SK-N-SH treated with all-trans-retinoic acid at 6 μM for 48 hours (cell line): ENCODE measurements around the gene SLC2A1.
A peak's percentile ranks its signal among the peaks of the same experiment; 100 is the strongest.

Source experiments
- ATAC-seq: fragments of 200-7000 bp; cut with Tn5 transposase; 3 replicates; pipeline ENCODE4 v1.9.1; 2020; ENCODE audit warnings: mild to moderate bottlenecking, moderate library complexity
- BACH2 ChIP-seq: fragments of 250-450 bp; sonication (Bioruptor Pico); IDR thresholded peaks from 2 replicates; pipeline ENCODE4 v1.9.0; 2021; ENCODE audit warnings: mild to moderate bottlenecking, borderline replicate concordance
- CSDC2 ChIP-seq: fragments of 250-450 bp; sonication (Bioruptor Pico); IDR thresholded peaks from 2 replicates; pipeline ENCODE4 v1.5.0; 2020; ENCODE audit warnings: mild to moderate bottlenecking, moderate library complexity
- GLIS3 ChIP-seq: fragments of 250-450 bp; sonication (Bioruptor Pico); IDR thresholded peaks from 2 replicates; pipeline ENCODE4 v1.5.0; 2020; ENCODE audit warnings: mild to moderate bottlenecking, moderate library complexity
- ISL1 ChIP-seq: fragments of 250-450 bp; sonication (Bioruptor Pico); IDR thresholded peaks from 2 replicates; pipeline ENCODE4 v2.1.2; 2022; ENCODE audit warnings: mild to moderate bottlenecking, moderate library complexity
- OSR1 ChIP-seq: fragments of 250-450 bp; sonication (Bioruptor Pico); IDR thresholded peaks from 2 replicates; pipeline ENCODE4 v1.8.0; 2022; ENCODE audit warnings: moderate library complexity, mild to moderate bottlenecking, inconsistent platforms
- RARB ChIP-seq: fragments of 250-450 bp; sonication (Bioruptor Pico); IDR thresholded peaks from 2 replicates; pipeline ENCODE4 v1.8.0; 2021; ENCODE audit warnings: mild to moderate bottlenecking, moderate library complexity
- SNAI2 ChIP-seq: fragments of 250-450 bp; sonication (Bioruptor Pico); IDR thresholded peaks from 2 replicates; pipeline ENCODE4 v1.5.0; 2020; ENCODE audit warnings: mild to moderate bottlenecking, moderate library complexity
- TCF4 ChIP-seq: fragments of 250-450 bp; sonication (Bioruptor Pico); IDR thresholded peaks from 2 replicates; pipeline ENCODE4 v1.8.0; 2021; ENCODE audit warnings: mild to moderate bottlenecking, moderate library complexity, borderline replicate concordance
- ZC3H10 ChIP-seq: fragments of 250-450 bp; sonication (Bioruptor Pico); IDR thresholded peaks from 2 replicates; pipeline ENCODE4 v1.5.1; 2021; ENCODE audit warnings: mild to moderate bottlenecking, moderate library complexity
- ZFP3 ChIP-seq: fragments of 250-450 bp; sonication (Bioruptor Pico); IDR thresholded peaks from 2 replicates; pipeline ENCODE4 v1.5.0; 2020; ENCODE audit warnings: mild to moderate bottlenecking, moderate library complexity
- ZNF565 ChIP-seq: fragments of 450-650 bp; formaldehyde crosslinking; conservative IDR thresholded peaks from 2 replicates; pipeline ENCODE4 v1.5.0; 2020; ENCODE audit warnings: low read depth, mild to moderate bottlenecking, moderate library complexity
- ZNF70 ChIP-seq: fragments of 450-650 bp; formaldehyde crosslinking; IDR thresholded peaks from 2 replicates; pipeline ENCODE4 v1.5.0; 2020; ENCODE audit warnings: mild to moderate bottlenecking, moderate library complexity
- TF ChIP-seq, protein P1 (sequence below): fragments of 250-450 bp; sonication (Bioruptor Pico); IDR thresholded peaks from 2 replicates; pipeline ENCODE4 v1.8.0; 2021; ENCODE audit warnings: low read depth, mild to moderate bottlenecking, moderate library complexity, borderline replicate concordance
- TF ChIP-seq, protein P2 (sequence below): fragments of 250-450 bp; sonication (Bioruptor Pico); IDR thresholded peaks from 2 replicates; pipeline ENCODE4 v1.5.0; 2020; ENCODE audit warnings: mild to moderate bottlenecking, moderate library complexity
- TF ChIP-seq, protein P3 (sequence below): fragments of 250-450 bp; sonication (Bioruptor Pico); IDR thresholded peaks from 2 replicates; pipeline ENCODE4 v1.5.1; 2020; ENCODE audit warnings: low read depth, mild to moderate bottlenecking, moderate library complexity

The SLC2A1 gene

DNA sequence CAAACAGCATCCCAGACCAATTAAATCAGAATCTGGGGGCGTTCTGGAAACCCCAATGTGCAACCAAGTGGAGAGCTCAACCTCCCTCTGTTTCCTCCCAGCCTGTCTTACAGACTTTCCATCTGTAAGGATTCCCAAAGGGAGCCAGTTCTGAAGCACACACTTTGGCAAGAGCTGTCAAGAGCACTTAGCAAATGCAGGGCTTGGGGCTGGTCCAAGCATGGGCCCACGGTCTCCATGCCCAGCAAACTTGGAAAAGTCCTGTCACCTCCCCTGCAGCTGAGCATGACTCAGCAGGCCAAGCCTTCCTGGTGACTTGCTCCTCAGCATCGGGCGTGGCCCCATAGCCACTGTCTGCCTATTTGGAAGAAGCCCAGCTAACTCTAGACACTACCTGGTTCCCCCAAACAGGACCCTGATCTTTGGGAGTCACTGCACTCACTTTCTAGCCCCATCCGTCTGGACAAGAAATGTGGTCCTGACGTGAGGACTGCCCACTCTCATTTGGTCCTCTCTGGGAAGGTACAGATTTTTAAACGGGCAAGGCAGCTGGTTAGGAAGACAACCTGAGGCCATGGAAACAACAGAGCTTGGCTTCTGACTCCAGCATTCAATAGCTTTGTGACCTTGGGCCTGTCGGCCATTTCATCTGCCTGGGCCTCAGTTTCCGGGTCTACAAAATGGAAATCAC is 16.9 kb downstream of the SLC2A1 start:
- ATAC-seq = peak; percentile 65
- TF ChIP-seq ISL1 (CRISPR knock-in tag) (peak; percentile 51), OSR1 (peak; percentile 10; the same call in 1 of the 2 replicates), CSDC2 (CRISPR knock-in tag) (no peak)

- peak; percentile 48; the same call in 1 of the 2 replicates for TF ChIP-seq SNAI2 (CRISPR knock-in tag)
- TF ChIP-seq, protein P1, sequence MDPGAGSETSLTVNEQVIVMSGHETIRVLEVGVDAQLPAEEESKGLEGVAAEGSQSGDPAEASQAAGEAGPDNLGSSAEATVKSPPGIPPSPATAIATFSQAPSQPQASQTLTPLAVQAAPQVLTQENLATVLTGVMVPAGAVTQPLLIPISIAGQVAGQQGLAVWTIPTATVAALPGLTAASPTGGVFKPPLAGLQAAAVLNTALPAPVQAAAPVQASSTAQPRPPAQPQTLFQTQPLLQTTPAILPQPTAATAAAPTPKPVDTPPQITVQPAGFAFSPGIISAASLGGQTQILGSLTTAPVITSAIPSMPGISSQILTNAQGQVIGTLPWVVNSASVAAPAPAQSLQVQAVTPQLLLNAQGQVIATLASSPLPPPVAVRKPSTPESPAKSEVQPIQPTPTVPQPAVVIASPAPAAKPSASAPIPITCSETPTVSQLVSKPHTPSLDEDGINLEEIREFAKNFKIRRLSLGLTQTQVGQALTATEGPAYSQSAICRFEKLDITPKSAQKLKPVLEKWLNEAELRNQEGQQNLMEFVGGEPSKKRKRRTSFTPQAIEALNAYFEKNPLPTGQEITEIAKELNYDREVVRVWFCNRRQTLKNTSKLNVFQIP (CRISPR knock-in tag) = no peak
- TF ChIP-seq, all 23 proteins: peak for 1
- peak; percentile 81 for ATAC-seq
Measured at GRCh38 chr1:42940851-42941639, 17.6 kb downstream of the SLC2A1 start.

DNA sequence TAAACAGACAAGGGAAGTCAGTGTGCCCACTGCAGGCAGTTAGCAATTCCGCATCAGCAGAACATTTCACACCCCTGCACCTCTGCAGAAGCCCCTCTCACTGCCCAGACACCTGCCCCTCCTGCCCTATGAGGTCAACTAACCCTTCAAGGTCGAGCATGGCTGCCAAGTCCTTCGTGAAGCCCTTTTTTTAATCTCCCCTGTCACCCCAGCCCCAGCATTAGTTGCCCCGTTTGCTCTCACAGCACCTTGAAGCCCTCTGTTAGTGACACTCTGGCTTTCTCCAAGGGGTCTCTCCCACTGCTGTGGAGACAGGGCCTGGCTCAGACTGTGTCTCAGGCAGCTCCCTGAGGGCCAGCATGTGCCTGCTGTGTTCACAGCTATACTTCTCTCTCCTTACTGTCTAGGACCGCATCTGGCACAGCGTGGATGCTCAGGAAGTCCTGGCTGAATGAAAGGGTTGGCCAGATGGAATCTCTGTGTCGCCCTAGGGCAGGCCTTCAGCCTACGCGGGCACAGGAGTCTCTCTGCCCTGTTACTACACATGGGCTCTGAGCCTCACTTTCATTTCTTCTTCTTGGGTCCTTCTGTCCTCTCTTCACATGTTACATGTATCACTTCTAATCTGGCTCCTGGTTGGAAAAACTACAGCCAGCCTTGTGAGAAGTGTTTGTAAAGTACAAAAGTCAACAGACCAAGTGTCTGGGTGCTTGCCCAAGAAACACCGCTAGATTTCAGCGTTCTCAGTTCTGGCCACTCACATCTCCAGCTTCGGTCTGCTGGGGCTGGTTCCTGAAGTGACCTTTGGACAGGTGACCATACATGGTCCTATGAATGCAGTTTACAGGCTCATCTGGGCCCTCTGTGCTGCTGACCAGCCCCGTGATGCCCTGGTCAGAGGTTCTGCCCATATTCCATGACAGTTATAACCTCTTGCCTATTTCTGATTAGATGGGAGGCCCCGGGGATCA is 19.7 kb downstream of the SLC2A1 start:
- no peak for TF ChIP-seq GLIS3 (CRISPR knock-in tag)
- no peak for TF ChIP-seq SNAI2 (CRISPR knock-in tag)
- TF ChIP-seq TCF4 (CRISPR knock-in tag) = no peak
- TF ChIP-seq OSR1 = no peak
- no peak for TF ChIP-seq ZC3H10 (CRISPR knock-in tag)
- TF ChIP-seq ZNF70 (CRISPR knock-in tag) = no peak
- no peak for TF ChIP-seq CSDC2 (CRISPR knock-in tag)
- TF ChIP-seq, protein P2, sequence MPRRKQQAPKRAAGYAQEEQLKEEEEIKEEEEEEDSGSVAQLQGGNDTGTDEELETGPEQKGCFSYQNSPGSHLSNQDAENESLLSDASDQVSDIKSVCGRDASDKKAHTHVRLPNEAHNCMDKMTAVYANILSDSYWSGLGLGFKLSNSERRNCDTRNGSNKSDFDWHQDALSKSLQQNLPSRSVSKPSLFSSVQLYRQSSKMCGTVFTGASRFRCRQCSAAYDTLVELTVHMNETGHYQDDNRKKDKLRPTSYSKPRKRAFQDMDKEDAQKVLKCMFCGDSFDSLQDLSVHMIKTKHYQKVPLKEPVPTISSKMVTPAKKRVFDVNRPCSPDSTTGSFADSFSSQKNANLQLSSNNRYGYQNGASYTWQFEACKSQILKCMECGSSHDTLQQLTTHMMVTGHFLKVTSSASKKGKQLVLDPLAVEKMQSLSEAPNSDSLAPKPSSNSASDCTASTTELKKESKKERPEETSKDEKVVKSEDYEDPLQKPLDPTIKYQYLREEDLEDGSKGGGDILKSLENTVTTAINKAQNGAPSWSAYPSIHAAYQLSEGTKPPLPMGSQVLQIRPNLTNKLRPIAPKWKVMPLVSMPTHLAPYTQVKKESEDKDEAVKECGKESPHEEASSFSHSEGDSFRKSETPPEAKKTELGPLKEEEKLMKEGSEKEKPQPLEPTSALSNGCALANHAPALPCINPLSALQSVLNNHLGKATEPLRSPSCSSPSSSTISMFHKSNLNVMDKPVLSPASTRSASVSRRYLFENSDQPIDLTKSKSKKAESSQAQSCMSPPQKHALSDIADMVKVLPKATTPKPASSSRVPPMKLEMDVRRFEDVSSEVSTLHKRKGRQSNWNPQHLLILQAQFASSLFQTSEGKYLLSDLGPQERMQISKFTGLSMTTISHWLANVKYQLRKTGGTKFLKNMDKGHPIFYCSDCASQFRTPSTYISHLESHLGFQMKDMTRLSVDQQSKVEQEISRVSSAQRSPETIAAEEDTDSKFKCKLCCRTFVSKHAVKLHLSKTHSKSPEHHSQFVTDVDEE (CRISPR knock-in tag) = no peak
- TF ChIP-seq ZNF565 (CRISPR knock-in tag) = no peak
- TF ChIP-seq BACH2 (CRISPR knock-in tag) = no peak
- TF ChIP-seq RARB (CRISPR knock-in tag) = no peak
- TF ChIP-seq, protein P3, sequence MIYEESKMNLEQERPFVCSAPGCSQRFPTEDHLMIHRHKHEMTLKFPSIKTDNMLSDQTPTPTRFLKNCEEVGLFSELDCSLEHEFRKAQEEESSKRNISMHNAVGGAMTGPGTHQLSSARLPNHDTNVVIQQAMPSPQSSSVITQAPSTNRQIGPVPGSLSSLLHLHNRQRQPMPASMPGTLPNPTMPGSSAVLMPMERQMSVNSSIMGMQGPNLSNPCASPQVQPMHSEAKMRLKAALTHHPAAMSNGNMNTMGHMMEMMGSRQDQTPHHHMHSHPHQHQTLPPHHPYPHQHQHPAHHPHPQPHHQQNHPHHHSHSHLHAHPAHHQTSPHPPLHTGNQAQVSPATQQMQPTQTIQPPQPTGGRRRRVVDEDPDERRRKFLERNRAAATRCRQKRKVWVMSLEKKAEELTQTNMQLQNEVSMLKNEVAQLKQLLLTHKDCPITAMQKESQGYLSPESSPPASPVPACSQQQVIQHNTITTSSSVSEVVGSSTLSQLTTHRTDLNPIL (CRISPR knock-in tag) = no peak
- no peak for TF ChIP-seq ZFP3
- no peak for ATAC-seq

GRCh38 chr1:42937836-42938644 is 20.6 kb downstream of the SLC2A1 start:
- no peak for ATAC-seq
- TF ChIP-seq GLIS3 (CRISPR knock-in tag) (no peak), BACH2 (CRISPR knock-in tag) (no peak), OSR1 (no peak)
- TF ChIP-seq, protein P2 (CRISPR knock-in tag) = no peak
